Measurements from ENCODE around the gene ACBD3. TPM values are rescaled to one million over a fixed set of nuclear protein-coding genes. Genes with fewer than 3 reads are reported as not detected.

Gene ACBD3
- total and polyA plus RNA-seq, 12 donors = 5.4 to 49.1 (median 33.1) TPM

GRCh38 chr1:226176870-226177269 lies 9.7 kb downstream of the ACBD3 start:
- no peaks in the 10 kb centered on the region for H3K9me3 ChIP-seq (replicated peaks in 1 of 3)
- intact Hi-C loops (cut with DNase I) = no loop called here
- H3K36me3 ChIP-seq (replicated peaks in 1 of 2) = no peaks in the 10 kb centered on the region
- no peaks in the 10 kb centered on the region for H3K27me3 ChIP-seq
- no peak overlapping the region for H3K27ac ChIP-seq
- DNase-seq = no peak
- peaks cover 0 to 7% of the 10 kb centered on the region in 2 donors for H3K4me1 ChIP-seq (replicated peaks in 1 of 2)
- no peak overlapping the region for H3K4me3 ChIP-seq
- TF ChIP-seq POLR2A (IDR thresholded peaks at IDR 0.05) = no peak
- no peak for TF ChIP-seq CTCF (IDR thresholded peaks at IDR 0.05)
- WGBS, 4 donors = 89 to 95% (median 93%) methylated on average over 8 of the region's 8 CpGs

DNA sequence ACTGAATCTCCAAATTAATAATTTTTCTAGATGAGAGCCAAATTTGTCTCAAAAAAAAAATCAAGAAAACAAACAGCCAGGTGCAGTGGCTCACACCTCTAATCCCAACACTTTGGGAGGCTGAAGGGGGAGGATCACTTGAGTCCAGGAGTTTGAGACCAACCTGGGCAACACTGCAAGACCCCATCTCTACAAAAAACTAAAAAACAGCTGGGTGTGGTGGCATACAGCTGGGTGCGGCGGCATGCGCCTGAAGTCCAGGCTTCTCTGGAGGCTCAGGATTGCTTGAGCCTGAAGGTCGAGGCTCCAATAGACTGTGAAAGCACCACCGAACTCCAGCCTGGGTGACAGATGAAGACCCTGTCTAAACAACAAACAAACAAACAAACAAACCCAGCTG lies 14.0 kb downstream of the ACBD3 start:
- no peak overlapping the region for H3K27ac ChIP-seq
- H3K4me3 ChIP-seq = no peak overlapping the region
- peaks cover 0 to 8% of the 10 kb centered on the region in 2 donors for H3K4me1 ChIP-seq (replicated peaks in 1 of 2)
- no peaks in the 10 kb centered on the region for H3K27me3 ChIP-seq
- H3K9me3 ChIP-seq (replicated peaks in 1 of 3) = no peaks in the 10 kb centered on the region
- DNase-seq = no peak
- TF ChIP-seq CTCF (IDR thresholded peaks at IDR 0.05) = no peak
- TF ChIP-seq POLR2A (IDR thresholded peaks at IDR 0.05) = no peak
- 94 to 98% (median 95%) methylated on average over 5 of the region's 5 CpGs for WGBS, 4 donors
- no peaks in the 10 kb centered on the region for H3K36me3 ChIP-seq (replicated peaks in 1 of 2)
- intact Hi-C loops (cut with DNase I) = no loop called here

DNA sequence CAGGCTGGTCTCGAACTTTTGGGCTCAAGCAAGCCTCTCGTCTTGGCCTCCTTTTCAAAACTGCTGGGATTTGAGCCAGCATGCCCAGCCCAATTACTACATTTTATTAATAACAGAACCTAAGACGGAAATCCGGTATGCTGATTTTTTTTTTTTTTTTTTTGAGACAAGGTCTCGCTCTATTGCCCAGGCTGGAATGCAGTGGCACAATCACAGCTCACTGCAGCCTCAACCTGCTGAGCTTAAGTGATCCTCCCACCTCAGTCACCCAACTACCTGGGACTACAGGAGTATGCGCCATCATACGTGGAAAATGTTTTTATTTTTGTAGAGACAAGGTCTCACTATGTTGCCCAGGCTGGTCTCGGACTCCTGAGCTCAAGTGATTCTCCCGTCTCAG lies 20.2 kb downstream of the ACBD3 start:
- Histone ChIP-seq H3K27me3 (no peaks in the 10 kb centered on the region), H3K4me1 (replicated peaks in 1 of 2) (peaks cover 0 to 10% of the 10 kb centered on the region in 2 donors), H3K4me3 (no peak overlapping the region), H3K9me3 (replicated peaks in 1 of 3) (no peaks in the 10 kb centered on the region), H3K36me3 (replicated peaks in 1 of 2) (peaks cover 0 to 21% of the 10 kb centered on the region in 2 donors), H3K27ac (no peak overlapping the region)
- TF ChIP-seq POLR2A (IDR thresholded peaks at IDR 0.05) (no peak), CTCF (IDR thresholded peaks at IDR 0.05) (no peak)
- intact Hi-C loops (cut with DNase I) = no loop called here
- 78 to 83% (median 82%) methylated on average over 9 of the region's 9 CpGs for WGBS, 4 donors
- DNase-seq = no peak

- WGBS, 4 donors = 78 to 96% (median 93%) methylated on average over 1 of the region's 1 CpG
- no peaks in the 10 kb centered on the region for H3K27me3 ChIP-seq
- intact Hi-C loops (cut with DNase I) = no loop called here
- TF ChIP-seq CTCF (IDR thresholded peaks at IDR 0.05) (no peak), POLR2A (IDR thresholded peaks at IDR 0.05) (no peak)
- peaks cover 0 to 10% of the 10 kb centered on the region in 2 donors for H3K4me1 ChIP-seq (replicated peaks in 1 of 2)
- no peak for DNase-seq
- no peak overlapping the region for H3K4me3 ChIP-seq
- H3K27ac ChIP-seq = no peak overlapping the region
- peaks cover 0 to 42% of the 10 kb centered on the region in 2 donors for H3K36me3 ChIP-seq (replicated peaks in 1 of 2)
- H3K9me3 ChIP-seq (replicated peaks in 1 of 3) = no peaks in the 10 kb centered on the region
These were observed 22.4 kb downstream of the ACBD3 start for GRCh38 chr1:226164154-226164553.
